ENCODE measurements around the gene MPV17L.

Gene MPV17L

DNA sequence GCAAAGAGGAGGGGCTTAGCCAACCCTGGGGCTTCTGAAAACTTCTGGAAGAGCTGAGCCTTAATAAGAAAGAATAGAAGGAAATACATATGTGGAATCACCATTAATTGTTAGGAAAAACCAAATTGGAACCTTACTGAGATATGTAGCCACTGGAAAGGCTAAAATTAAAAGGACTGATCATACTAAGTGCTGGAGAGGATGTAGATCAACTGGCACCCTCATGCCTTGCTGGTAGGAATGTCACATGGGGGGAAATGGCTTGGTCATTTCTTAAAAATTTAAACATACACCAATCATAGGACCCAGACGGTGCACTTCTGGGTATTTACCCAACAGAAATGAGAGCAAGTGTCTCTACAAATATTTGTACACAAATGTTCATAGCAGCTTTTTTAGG, 49.9 kb downstream of the MPV17L start:
- Histone ChIP-seq H3K4me1 (ENCODE audit: control insufficient read depth, low read length) (no peaks in the 10 kb centered on the region), H4K20me1 (ENCODE audit: control insufficient read depth, insufficient read depth, low read depth, low read length) (no peaks in the 10 kb centered on the region), H3K79me2 (ENCODE audit: control insufficient read depth, low read length) (no peaks in the 10 kb centered on the region), H3K4me2 (ENCODE audit: low read length) (no peak overlapping the region), H3K9me3 (ENCODE audit: control insufficient read depth, insufficient read depth, low read length) (0 out of 2 replicates have a peak, but pooled peaks cover 3% of the 10 kb centered on the region), H3K9me2 (replicated peaks; ENCODE audit: control insufficient read depth, low read length) (no peaks in the 10 kb centered on the region), H3F3A (ENCODE audit: control insufficient read depth, insufficient read depth) (no peaks in the 10 kb centered on the region), H3K36me3 (ENCODE audit: control insufficient read depth, low read length) (no peaks in the 10 kb centered on the region), H3K27me3 (ENCODE audit: control insufficient read depth, low read length) (peaks cover 3% of the 10 kb centered on the region; the same call in 1 of the 2 replicates), H3K4me3 (ENCODE audit: low read length) (no peak overlapping the region), H3K27ac (ENCODE audit: low read depth, low read length) (no peak overlapping the region)
- TF ChIP-seq CTCF (IDR thresholded peaks at IDR 0.05; ENCODE audit: low read depth, low read length, poor library complexity, severe bottlenecking) (no peak), EZH2phosphoT487 (IDR thresholded peaks at IDR 0.05; ENCODE audit: borderline replicate concordance, low read length) (no peak)

DNA sequence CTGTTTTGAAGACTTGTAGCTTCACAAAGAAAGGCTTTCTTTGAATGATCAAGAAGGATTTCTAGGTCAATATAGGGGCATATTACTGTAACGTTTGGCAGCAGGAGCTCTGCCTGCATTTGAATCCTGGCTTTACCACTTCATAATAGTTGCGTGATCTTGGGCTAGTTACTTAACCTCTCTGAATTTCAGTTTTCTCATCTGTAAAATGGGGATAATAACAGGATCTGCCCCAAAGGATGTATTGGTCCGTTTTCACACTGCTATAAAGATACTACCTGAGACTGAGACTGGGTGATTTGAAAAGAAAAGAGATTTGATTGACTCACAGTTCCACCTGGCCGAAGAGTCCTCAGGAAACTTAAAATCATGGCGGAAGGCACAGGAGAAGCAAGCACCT, 51.3 kb downstream of the MPV17L start:
- Histone ChIP-seq H3K27me3 (ENCODE audit: control insufficient read depth, low read length) (peaks cover 3% of the 10 kb centered on the region; the same call in 1 of the 2 replicates), H3K79me2 (ENCODE audit: control insufficient read depth, low read length) (no peaks in the 10 kb centered on the region), H3K36me3 (ENCODE audit: control insufficient read depth, low read length) (no peaks in the 10 kb centered on the region), H3K4me3 (ENCODE audit: low read length) (no peak overlapping the region), H3K9me3 (ENCODE audit: control insufficient read depth, insufficient read depth, low read length) (0 out of 2 replicates have a peak, but pooled peaks cover 3% of the 10 kb centered on the region), H3K27ac (ENCODE audit: low read depth, low read length) (no peak overlapping the region), H3K4me1 (ENCODE audit: control insufficient read depth, low read length) (no peaks in the 10 kb centered on the region), H3F3A (ENCODE audit: control insufficient read depth, insufficient read depth) (no peaks in the 10 kb centered on the region), H3K4me2 (ENCODE audit: low read length) (no peak overlapping the region), H4K20me1 (ENCODE audit: control insufficient read depth, insufficient read depth, low read depth, low read length) (no peaks in the 10 kb centered on the region), H3K9me2 (replicated peaks; ENCODE audit: control insufficient read depth, low read length) (no peaks in the 10 kb centered on the region)
- no peak for TF ChIP-seq CTCF (IDR thresholded peaks at IDR 0.05; ENCODE audit: low read depth, low read length, poor library complexity, severe bottlenecking)
- TF ChIP-seq EZH2phosphoT487 (IDR thresholded peaks at IDR 0.05; ENCODE audit: borderline replicate concordance, low read length), result no peak

DNA sequence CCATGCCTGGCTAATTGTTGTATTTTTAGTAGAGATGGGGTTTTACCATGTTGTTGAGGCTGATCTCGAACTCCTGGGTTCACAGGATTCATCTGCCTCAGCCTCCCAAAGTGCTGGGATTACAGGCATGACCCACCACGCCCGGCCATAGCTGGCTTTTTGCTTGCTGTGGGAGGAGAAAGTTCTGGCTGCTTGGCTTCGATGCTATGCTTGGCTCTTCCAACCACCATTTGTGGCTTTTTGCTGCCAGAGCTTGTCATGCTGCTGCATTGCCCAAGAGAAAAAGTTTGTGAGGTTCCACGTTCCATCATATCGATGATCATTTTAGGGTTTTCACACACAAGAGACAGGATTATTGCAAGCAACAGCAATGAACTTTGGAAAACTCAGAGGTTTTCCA, 55.1 kb downstream of the MPV17L start:
- H3K79me2 ChIP-seq (ENCODE audit: control insufficient read depth, low read length), result no peaks in the 10 kb centered on the region
- H3K4me1 ChIP-seq (ENCODE audit: control insufficient read depth, low read length), result no peaks in the 10 kb centered on the region
- TF ChIP-seq EZH2phosphoT487 (IDR thresholded peaks at IDR 0.05; ENCODE audit: borderline replicate concordance, low read length), result no peak
- no peaks in the 10 kb centered on the region for H3K9me2 ChIP-seq (replicated peaks; ENCODE audit: control insufficient read depth, low read length)
- no peak overlapping the region for H3K27ac ChIP-seq (ENCODE audit: low read depth, low read length)
- H3K9me3 ChIP-seq (ENCODE audit: control insufficient read depth, insufficient read depth, low read length), result 0 out of 2 replicates have a peak, but pooled peaks cover 1% of the 10 kb centered on the region
- H3F3A ChIP-seq (ENCODE audit: control insufficient read depth, insufficient read depth), result no peaks in the 10 kb centered on the region
- no peaks in the 10 kb centered on the region for H3K36me3 ChIP-seq (ENCODE audit: control insufficient read depth, low read length)
- H3K4me2 ChIP-seq (ENCODE audit: low read length), result no peak overlapping the region
- H4K20me1 ChIP-seq (ENCODE audit: control insufficient read depth, insufficient read depth, low read depth, low read length), result no peaks in the 10 kb centered on the region
- H3K27me3 ChIP-seq (ENCODE audit: control insufficient read depth, low read length), result peaks cover 4% of the 10 kb centered on the region; the same call in 1 of the 2 replicates
- no peak overlapping the region for H3K4me3 ChIP-seq (ENCODE audit: low read length)

DNA sequence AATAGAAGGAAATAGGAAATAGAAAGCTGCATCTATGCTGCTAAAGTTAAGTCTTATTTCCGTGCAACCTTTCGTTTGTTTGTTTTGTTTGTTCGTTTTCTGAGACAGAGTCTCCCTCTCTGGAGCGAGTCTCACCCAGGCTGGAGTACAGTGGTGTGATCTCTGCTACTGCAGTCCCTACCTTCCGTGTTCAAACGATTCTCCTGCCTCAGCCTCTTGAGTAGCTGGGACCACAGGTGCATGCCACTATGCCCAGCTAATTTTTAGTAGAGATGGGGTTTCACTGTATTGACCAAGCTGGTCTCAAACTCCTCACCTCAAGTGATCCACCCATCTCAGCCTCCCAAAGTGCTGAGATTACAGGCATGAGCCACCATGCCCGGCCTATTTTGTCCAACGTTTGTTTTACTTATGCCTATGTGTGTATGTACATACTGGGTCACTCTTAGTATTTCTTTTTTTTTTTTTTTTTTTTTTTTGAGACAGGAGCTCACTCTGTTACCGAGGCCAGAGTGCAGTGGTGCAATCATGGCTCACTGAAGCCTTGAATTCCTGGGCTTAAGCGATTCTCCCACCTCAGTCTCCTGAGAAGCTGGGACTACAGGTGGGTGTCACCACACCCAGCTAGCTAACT, 55.7 kb downstream of the MPV17L start:
- H3K4me1 ChIP-seq (ENCODE audit: control insufficient read depth, low read length), result no peaks in the 10 kb centered on the region
- H3K9me3 ChIP-seq (ENCODE audit: control insufficient read depth, insufficient read depth, low read length), result no peaks in the 10 kb centered on the region
- no peaks in the 10 kb centered on the region for H3K79me2 ChIP-seq (ENCODE audit: control insufficient read depth, low read length)
- H3K27ac ChIP-seq (ENCODE audit: low read depth, low read length), result no peak overlapping the region
- peaks cover 8% of the 10 kb centered on the region; the same call in 1 of the 2 replicates for H3K27me3 ChIP-seq (ENCODE audit: control insufficient read depth, low read length)
- no peak overlapping the region for H3K4me3 ChIP-seq (ENCODE audit: low read length)
- H3F3A ChIP-seq (ENCODE audit: control insufficient read depth, insufficient read depth), result no peaks in the 10 kb centered on the region
- H3K36me3 ChIP-seq (ENCODE audit: control insufficient read depth, low read length), result no peaks in the 10 kb centered on the region
- no peaks in the 10 kb centered on the region for H4K20me1 ChIP-seq (ENCODE audit: control insufficient read depth, insufficient read depth, low read depth, low read length)
- no peaks in the 10 kb centered on the region for H3K9me2 ChIP-seq (replicated peaks; ENCODE audit: control insufficient read depth, low read length)
- H3K4me2 ChIP-seq (ENCODE audit: low read length), result no peak overlapping the region
- TF ChIP-seq CTCF (IDR thresholded peaks at IDR 0.05; ENCODE audit: low read depth, low read length, poor library complexity, severe bottlenecking) (no peak), EZH2phosphoT487 (IDR thresholded peaks at IDR 0.05; ENCODE audit: borderline replicate concordance, low read length) (no peak)
